GM18870 (cell line): ENCODE measurements around the gene TFDP2.
"Not testable (repeated sequence)": the region's sequence is repeated elsewhere in the genome, so short reads cannot be mapped to it uniquely, and the experiment has no call there.

ENCODE experiments used
- ATAC-seq: cut with Tn5 transposase; IDR thresholded peaks from one replicate; pipeline ENCODE4 v1.9.1; 2021; ENCODE audit warnings: moderate library complexity; ENCODE audit not compliant: unreplicated experiment

The TFDP2 gene

DNA sequence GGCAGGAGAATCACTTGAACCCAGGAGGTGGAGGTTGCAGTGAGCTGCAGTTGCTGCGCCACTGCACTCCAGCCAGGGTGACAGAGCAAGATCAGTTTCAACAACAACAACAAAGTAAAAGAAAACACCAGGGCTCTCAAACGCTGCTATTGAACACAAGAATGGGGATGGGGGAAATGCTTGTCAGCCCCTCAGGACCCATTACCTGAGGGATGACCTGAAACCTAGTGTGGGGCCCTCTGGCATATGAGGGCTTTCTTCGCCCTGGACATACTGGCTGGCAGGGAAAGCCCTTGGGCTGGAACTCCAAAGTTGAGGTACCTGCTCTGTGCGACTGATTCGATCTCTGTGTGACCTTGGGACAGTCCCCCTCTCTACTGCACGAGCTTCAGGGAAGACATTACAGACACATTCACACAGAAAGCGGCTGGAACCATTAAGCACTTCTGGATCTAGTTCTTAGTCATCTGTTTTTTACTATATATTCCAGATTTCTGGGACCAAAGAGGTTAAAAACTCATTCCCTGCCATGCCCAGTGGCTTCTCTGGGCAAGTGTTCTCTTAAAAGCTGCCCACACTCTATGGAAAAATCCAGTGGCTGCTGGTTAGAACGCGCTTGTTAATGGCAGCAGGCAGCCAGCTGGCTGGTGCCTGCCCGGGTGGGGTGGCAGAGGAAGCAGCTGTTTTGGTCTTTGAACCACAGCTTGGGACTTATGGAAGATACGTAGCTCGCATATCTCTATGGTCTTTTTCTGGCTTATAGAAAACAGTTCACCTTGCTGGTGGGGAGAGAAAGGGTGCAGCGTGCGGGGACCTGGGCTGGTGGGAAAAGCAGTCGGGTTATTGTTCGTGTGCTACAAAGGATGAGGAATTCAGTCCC is 215.7 kb downstream of the TFDP2 start:
- ATAC-seq = no peak

DNA sequence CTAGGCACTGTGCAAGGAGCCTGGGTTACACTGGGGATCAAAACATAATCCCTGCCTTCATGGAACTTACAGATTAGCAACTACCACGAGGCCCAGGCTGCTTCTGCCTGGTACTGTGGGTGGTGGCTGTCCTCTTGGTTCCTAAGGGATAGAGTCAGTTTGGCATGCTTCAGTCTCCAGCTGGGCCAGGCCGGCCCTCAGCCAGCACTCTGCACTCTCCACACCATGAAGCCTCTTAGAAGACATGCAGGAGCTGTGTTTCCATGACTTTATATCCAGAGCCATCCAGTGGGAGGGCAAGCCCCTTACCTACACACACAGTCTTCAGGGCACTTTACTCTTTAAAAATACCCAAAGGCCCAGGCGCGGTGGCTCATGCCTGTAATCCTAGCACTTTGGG is 218.5 kb downstream of the TFDP2 start:
- no peak for ATAC-seq

DNA sequence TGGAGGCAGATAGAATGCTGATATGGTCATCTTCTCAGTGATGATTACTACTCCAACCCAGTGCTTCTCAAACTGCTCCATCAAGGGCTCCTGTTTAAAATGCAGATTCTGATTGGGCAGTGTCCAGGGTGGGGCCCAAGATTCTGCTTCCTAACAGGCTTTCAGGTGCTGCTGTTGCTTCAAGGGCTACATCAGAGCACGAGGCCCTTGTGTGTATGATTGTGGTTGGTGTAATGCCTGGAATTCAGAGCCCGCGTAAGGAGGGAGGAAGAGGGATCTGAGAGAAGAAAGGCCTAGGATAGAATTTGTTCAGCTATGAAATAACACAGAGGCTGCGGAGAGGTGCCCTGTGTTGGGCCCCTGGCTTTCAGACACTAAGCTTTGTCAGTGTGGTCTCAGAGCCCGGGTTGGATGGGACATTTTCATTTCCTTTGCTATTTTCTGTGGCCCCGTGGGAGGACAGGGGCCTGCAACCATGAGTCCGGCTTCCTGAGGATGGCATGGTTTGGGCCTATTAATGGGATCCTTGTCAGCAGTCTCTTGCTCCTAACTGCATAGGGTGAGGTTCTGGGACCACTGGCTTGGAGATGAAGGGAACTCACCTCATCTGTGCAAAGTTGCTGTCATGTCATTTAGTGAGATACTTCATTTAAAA is 219.9 kb downstream of the TFDP2 start:
- ATAC-seq = no peak

DNA sequence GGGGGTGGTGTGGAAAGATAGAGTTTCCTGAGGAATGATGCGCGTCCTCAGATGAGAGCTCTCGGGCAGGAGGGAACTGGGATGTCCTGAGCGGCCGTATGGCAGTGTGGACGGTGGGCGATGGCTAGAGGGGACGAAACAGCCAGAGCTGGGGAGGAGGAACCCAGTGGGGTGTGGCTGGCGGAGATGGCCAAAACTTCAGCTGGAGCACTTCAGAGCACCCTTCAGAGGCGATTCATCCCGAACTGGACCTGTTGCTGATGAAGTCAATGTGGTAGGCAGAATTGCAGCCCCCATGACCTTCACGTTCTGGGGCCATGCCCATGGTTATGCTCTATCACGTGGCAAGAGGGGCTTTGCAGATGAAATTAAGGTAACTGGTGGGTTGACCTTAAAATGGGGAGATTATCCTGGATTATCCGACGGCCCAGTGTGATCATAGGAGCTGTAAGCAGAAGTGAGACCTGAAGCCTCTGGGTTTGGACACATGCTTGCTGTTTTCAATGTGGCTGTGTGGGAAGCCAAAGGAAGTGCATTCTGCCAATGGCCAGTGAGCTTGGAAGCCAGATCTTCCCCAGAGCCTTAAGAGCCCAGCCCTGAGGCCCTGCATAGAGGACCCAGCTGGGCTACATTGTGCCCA is 220.6 kb downstream of the TFDP2 start:
- no peak for ATAC-seq

DNA sequence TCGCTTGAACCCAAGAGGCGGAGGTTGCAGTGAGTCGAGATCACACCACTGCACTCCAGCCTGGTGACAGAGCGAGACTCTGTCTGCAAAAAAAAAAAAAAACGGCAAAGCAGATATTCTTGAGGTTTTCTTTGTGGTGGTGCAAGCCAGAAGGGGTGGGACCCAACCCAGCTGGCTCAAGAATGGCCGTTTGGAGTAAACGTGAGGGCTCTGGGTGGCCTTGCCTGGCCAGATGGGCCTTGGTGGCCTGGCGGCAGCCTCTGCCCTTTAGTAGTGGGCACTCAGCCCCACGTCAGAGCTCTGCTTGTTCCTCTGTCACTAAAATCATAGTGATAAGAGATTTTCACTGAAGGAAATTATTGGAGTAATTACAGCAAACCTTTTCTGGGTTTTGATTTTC is 222.4 kb downstream of the TFDP2 start:
- no peak for ATAC-seq

DNA sequence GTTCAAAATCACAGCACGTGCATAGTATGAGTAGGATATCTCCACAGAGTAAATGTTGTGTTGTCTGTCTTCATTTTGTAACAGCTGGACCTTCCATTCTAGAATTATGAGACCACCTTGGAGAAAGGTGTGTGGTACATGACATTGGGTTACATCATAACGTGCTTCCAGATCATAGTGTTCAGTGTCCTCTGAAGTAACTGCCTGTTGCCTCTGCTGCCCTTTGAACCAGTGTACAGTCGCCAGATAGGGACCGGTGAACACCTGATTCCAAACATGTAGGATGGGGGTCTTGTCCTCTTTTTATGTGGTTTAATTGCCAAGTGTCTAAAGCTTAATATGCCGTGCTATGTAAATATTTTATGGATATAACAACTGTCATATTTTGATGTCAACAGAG is 223.7 kb downstream of the TFDP2 start:
- not testable (repeated sequence) for ATAC-seq

DNA sequence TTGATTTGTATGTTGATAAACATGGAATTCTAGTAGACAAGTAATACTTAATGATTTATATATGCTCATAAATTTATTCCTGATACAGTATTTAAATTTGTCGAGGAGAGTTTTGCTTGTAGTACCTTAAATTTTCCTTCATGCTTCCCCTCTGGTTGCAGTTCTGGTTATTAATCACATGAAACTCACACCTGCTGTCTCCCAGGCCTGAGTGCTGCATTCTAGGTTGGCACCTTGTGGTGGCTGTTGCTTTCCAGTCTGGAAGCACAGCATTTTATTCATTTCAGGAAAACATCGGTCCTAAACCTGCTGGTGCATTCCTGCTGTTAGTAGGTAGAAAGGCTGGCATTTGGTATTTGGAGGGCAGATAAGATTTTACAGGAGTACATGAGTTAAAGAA is 228.0 kb downstream of the TFDP2 start:
- no peak for ATAC-seq

DNA sequence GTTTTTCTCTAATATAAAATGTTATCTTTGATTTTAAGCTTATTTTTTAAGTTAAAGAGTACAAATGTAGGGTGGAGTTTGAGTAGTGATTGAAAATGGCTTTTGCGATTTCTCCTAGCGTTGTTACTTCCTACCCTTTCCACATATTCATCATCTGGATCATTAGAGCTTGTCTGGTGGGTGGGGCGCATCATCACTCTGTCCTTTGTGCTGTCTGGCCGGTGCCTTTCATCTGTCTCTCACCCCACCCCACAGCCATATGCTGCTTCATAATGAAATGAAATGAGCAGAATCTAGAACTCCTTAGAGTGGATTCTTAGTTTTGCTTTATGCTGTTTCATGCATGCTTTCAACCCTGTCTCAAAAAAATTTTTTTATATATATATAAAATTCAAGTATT is 228.6 kb downstream of the TFDP2 start:
- no peak for ATAC-seq

DNA sequence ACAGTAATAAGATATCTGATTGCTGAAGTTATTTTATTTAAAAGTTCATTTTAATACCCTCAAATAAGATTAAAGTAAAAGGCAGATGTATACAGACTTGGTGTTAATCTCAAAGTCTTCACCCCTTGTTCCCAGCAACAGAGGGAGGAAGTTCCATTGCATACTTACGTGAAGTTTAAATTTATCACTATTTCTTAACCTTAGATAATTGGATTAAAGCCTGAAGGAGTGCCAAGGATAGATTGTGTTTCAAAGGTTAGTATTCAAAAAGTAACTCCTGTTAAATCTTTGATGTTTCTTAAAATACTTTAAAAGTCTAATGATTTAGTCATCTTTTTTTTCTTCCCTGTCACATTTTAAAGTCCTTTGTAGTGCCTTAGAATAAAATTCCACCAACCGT is 233.6 kb downstream of the TFDP2 start:
- no peak for ATAC-seq

DNA sequence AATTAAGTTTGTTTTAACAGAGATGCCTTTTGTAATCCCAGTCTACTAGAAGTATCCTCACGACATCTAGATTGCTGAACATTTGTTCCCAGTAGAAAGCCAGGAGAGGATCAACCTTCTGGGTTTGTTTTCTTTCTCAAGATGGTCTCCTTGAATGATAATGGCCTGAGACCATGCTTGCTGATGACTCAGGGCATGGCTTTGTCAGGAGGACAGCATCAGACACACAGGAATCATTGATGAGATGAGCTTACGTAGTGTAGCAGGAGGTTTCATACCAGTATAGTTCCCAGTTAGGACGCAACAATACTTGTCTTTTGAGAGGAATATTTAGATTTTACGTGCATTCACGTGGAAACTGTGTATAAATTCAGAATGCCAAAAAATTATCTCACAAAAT is 234.3 kb downstream of the TFDP2 start:
- ATAC-seq = no peak

DNA sequence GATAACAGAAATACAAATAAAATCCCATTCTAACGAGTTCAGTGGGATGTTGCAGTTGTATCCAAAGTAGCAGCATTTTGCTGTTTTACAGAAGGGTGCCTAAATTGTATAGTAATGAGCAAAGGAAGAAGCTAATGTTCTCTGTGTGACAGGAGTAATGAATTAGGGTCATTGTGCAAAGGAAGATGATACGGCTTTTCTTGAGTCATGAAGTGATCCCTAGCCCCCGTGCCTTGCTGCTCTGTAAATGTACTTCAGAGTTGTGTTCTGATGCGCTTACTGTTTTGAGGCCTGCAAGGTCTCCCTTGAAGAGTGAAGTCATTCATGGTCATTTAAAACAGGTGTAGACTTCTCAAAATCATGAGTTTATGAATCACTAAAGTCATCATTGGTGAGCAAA is 235.0 kb downstream of the TFDP2 start:
- ATAC-seq = no peak

DNA sequence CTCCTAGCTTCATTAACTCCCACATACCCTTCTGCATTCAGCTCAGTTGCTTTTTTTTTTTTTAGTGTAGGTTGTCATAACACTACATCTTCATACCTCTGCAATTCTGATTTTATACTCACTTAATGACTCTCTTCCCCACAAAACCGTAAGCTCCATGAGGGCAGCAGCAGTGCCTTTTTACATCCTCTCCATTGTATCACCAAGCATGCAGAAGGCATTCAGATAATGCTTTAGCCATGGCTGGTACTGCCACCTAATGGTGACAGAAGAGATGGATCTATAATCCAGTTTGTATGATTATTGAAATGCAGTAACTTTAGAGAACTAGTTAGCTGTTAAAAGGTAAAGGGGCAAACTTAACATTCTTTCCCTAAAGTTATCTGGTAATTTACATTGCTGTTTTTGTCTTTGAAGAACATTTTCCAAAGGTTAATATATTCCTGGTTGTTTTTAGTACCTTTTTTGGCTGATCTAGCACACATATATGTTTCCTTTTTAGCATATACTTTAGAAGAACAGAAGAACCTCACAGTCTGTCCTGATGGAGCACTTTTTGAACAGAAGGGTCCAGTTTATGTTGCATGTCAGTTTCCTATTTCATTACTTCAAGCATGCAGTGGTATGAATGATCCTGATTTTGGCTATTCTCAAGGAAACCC is 236.1 kb downstream of the TFDP2 start:
- no peak for ATAC-seq

DNA sequence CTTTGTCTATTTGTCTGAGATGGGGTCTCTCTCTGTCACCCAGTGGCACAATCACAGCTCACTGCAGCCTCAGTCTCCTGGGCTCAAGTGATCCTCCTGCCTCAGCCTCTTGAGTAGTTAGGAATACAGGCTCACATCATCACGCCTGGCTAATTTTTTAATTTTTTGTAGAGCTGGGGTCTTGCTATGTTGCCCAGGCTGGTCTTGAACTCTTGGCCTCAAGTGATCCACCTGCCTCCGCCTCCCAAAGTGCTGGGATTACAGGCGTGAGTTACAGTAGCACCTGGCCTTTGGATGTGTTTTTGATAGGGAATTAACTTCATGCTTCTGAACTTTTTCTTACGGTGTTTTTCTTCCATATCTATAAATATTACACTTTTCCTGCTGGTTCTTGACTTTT is 239.4 kb downstream of the TFDP2 start:
- ATAC-seq = not testable (repeated sequence)

DNA sequence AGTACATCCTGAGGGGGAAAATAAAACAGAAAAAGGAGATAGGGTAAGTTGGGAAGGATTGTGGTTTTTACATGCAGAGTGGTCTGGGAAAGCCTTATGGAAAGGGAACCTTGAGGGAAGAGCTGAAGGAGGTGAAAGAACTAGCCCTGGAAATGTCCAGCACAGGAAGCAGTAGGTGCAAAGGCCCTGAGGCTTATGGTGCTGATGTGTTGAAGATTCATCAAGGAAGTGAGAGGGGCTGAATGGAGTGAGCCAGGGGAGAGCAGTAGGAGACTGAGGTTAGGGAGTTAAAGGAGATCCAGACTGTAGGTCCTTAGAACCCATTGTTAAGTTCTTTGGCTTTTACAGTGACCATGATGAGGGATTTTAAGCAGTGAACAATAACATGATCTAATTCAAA is 239.9 kb downstream of the TFDP2 start:
- no peak for ATAC-seq

DNA sequence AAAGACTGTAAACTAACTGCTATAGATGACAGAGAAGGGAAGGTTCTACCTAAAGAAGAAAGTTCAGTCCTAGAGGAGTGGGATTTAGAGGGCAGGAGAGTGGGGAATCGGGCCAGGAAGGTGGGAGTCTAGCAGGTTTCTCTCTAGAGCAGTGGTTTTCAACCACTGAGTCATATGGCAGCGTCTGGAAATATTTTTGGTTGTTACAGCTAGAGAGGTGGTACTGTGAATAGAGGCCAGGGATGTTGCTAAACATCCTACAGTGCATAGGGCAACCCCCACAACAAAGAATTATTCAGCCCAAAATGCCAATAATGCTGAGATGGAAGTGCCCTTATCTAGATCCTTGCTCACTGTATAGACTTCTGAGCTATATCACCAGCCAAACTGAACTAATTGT is 244.2 kb downstream of the TFDP2 start:
- ATAC-seq = no peak

DNA sequence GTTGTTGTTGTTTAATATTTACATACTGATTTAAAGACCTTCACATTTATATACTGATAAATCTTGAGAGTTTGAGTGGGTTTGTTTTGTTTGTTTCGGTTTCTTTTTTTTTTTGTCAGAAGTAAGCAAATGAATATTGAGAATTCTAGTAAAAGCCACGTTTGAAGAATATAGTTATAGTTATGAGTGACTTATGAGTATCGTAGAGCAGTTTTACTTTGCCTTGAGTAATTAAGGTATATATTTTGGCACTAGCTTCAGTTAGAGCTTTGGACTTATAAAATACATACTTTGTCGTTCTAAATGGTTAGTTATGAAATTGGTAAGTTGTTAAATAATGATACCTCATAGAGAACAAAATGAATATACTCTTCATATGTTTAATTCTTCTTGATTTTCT is 245.1 kb downstream of the TFDP2 start:
- no peak for ATAC-seq

DNA sequence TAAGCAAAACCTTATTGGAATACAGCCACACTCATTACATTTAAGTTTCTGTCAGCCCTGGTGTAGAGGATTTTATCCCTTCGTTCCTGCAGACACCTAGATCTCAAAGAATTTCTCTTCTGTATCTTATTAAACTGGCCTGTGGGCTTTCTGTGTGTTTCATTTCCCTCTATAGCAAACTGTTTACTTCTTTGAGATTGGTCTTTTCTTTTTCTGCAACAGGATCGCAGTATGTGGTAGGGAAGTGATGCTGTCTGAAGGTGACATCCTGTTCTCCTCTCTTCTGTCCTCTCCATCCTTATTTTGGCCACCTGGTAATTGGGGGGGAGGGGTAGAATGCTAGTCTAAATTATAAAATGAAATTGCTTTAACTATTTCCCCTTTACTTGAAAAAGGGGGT is 247.4 kb downstream of the TFDP2 start:
- no peak for ATAC-seq

DNA sequence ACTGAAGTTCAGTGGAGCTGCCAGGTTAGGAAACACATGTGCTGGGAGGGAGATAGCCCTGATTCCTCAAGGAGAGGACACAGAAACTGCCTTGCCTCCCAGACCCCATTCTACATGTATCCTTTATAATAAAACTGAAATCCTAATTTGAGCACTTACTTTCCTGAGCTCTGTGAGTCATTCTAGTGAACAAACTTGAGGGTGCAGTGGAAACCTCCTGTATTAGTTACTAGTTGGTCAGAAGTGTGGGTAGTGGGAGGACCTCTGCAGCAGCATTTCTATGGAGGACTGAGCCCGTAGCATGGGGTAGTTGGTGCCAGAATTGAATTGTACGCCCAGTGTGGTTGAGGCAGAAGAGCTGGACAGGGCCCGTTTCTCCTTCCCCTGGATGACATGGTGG is 249.0 kb downstream of the TFDP2 start:
- ATAC-seq = no peak

DNA sequence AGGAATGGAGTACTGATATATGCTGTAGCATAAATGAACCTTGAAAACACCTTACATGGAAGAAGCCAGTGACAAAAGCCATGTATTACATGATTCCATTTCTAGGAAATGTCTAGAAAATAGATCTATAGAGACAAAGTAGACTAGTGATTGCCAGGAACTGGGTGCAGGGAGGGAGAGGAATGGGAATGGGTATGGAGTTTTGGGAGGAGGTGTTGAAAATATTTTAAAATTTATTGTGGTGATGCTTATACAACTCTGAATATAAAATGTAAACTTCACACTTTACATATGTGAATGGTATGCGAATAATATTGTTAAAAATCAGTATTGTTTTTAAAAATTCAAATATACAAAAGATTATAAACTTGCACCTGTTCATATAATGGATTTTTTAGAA is 250.4 kb downstream of the TFDP2 start:
- no peak for ATAC-seq

DNA sequence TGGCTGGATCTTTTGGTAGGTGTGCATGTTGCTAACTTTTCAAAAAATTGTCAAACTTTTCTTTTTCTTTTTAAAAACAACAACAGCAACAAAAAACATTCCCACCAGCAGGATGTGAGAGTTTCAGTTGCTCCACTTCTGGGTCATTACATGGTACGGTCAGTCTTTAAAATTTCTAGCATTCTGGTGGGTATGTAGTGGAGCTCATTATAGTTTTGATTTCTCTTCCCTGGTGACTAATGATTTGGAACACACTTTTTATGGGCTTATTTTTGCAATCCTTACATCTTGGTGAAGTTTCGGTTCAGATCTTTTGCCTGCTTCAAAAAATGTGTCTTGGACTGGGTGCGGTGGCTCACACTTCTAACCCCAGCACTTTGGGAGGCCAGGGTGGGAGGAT is 253.6 kb downstream of the TFDP2 start:
- no peak for ATAC-seq

DNA sequence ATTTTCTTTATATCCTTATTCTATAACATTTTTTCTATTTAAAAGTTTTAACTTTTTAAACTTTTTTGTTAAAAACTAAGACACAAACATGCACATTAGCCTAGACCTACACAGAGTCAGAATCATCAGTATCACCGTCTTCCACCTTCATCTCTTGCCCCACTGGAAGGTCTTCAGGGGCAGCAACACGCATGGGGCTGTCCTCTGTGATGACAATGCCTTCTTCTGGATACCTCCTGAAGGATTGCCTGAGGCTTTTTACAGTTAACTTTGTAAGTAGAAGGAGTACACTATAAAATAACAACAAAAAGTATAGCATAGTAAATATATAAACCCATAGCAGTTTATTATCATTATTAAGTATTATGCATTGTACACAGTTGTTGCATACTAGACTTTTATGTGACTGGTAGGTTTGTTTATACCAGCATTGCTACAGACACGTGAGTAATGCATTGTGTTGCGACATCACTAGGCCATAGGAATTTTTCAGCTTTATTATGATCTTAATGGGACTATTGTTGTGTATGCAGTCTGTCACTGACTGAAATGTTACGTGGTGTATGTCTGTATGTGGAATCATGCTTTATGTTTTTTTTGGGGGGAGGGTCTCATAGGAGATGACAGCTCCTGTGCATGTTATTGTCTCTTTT is 254.7 kb downstream of the TFDP2 start:
- ATAC-seq = no peak
